ENCODE data around the gene ARID3A.

- TF ChIP-seq, protein P1, sequence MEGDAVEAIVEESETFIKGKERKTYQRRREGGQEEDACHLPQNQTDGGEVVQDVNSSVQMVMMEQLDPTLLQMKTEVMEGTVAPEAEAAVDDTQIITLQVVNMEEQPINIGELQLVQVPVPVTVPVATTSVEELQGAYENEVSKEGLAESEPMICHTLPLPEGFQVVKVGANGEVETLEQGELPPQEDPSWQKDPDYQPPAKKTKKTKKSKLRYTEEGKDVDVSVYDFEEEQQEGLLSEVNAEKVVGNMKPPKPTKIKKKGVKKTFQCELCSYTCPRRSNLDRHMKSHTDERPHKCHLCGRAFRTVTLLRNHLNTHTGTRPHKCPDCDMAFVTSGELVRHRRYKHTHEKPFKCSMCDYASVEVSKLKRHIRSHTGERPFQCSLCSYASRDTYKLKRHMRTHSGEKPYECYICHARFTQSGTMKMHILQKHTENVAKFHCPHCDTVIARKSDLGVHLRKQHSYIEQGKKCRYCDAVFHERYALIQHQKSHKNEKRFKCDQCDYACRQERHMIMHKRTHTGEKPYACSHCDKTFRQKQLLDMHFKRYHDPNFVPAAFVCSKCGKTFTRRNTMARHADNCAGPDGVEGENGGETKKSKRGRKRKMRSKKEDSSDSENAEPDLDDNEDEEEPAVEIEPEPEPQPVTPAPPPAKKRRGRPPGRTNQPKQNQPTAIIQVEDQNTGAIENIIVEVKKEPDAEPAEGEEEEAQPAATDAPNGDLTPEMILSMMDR (conservative IDR thresholded peaks at IDR 0.05), result no peak
- TF ChIP-seq ZFX (IDR thresholded peaks at IDR 0.05), result no peak
Observed at GRCh38 chr19:890831-891230, 35.0 kb upstream of the ARID3A start.
